Myocyte (in vitro differentiated cells): ENCODE results near the gene VSIG1. TPM values are rescaled to one million over a fixed set of nuclear protein-coding genes. Genes with fewer than 3 reads are reported as not detected.

Source experiments
- total RNA-seq: library from RNA; depleted of rRNA; stranded (reverse); fragments of >200 nt; gene quantifications from 2 replicates; pipeline ENCODE4 v1.2.3, GENCODE V29; 2014

The VSIG1 gene
- total RNA-seq, 1 donor from 2014 or later: not detected

Other genes starting within 250 kb of the VSIG1 start
- gene MID2, start 219.2 kb upstream of the VSIG1 start, total RNA-seq: 5.4 and 8.5 TPM in 2 replicates
- gene TEX13B, start 62.7 kb upstream of the VSIG1 start, total RNA-seq: not detected in 2 replicates
- gene PSMD10, start 46.5 kb downstream of the VSIG1 start, total RNA-seq: 77.4 and 92.0 TPM in 2 replicates
- gene ATG4A, start 46.7 kb downstream of the VSIG1 start, total RNA-seq: 20.0 TPM in 2 replicates